Esophagus muscularis mucosa (tissue), 4 donors: ENCODE results near the gene LRMDA. TPM values are rescaled to one million over a fixed set of nuclear protein-coding genes. Genes with fewer than 3 reads are reported as not detected.

Experiments
- DNase-seq: peaks from one replicate; pipeline ENCODE4 v3.0.0-alpha.2; 2017; ENCODE audit errors: extremely low spot score
- H3K27ac ChIP-seq, 4 donors: fragments of 200-600 bp; sonication (generic); replicated peaks in 1 of 4; 1 replicate in 3 of 4; 2 replicates in 1 of 4; pipeline ENCODE4 v1.5.1; 2016 to 2019; ENCODE audit warnings: mild to moderate bottlenecking in 1 of 4
- H3K27me3 ChIP-seq, 4 donors: fragments of 200-600 bp; sonication (generic); one replicate each; pipeline versions ENCODE4 v1.5.1 to v1.6.0; 2016 to 2019
- H3K36me3 ChIP-seq, 4 donors: fragments of 200-600 bp; sonication (generic); one replicate each; pipeline ENCODE4 v1.5.1; 2016 to 2019
- H3K4me1 ChIP-seq, 4 donors: fragments of 200-600 bp; sonication (generic); one replicate each; pipeline ENCODE4 v1.5.1; 2016 to 2019
- H3K4me3 ChIP-seq, 4 donors: fragments of 200-600 bp; sonication (generic); 1 replicate in 2 of 4; 2 replicates in 2 of 4; pipeline ENCODE4 v1.5.1; 2016 to 2019; ENCODE audit warnings: mild to moderate bottlenecking in 4 of 4, moderate library complexity in 1 of 4
- H3K9me3 ChIP-seq, 4 donors: fragments of 200-600 bp; sonication (generic); 1 replicate in 3 of 4; 2 replicates in 1 of 4; pipeline ENCODE4 v1.5.1; 2016 to 2019
- EP300 ChIP-seq: sonication (generic); formaldehyde crosslinking; IDR thresholded peaks from one replicate; pipeline ENCODE4 v1.6.1; 2017; ENCODE audit warnings: antibody characterized with exemption
- POLR2A ChIP-seq: fragments of 450-650 bp; IDR thresholded peaks from one replicate; pipeline ENCODE4 v1.6.1; 2017; ENCODE audit warnings: antibody characterized with exemption, moderate library complexity, mild to moderate bottlenecking, low read depth
- POLR2AphosphoS5 ChIP-seq, 2 donors: sonication (generic); formaldehyde crosslinking; IDR thresholded peaks; one replicate each; pipeline ENCODE4 v1.6.1; 2017; ENCODE audit warnings: antibody characterized with exemption in 2 of 2
- WGBS: methylation state at CpG from one replicate; pipeline ENCODE4 v1.1.5; 2018; 5-methylcytosine and 5-hydroxymethylcytosine counted together
- intact Hi-C: fragments of 100-400 bp; cut with DNase I; formaldehyde crosslinking; loops from one replicate; pipeline ENCODE4 v1.15.1; 2023
- total RNA-seq, 4 donors: library from RNA; depleted of rRNA; stranded (reverse); fragments of >200 nt; gene quantifications; one replicate each; pipeline versions ENCODE4 v1.1.0 to v1.2.1, GENCODE V29; 2016
- TF ChIP-seq, protein P1 (sequence below), 3 experiments: fragments of 200-600 bp in 2 of 3; fragments of 450-650 bp in 1 of 3; sonication (generic) in 2 of 3; IDR thresholded peaks; one replicate each; pipeline ENCODE4 v1.5.1; 2017 to 2019; ENCODE audit warnings: antibody characterized with exemption in 3 of 3, mild to moderate bottlenecking in 2 of 3, moderate library complexity in 1 of 3

The LRMDA gene
- total RNA-seq, 4 donors from 2014 or later: 14.3 to 34.9 (median 26.5) TPM

DNA sequence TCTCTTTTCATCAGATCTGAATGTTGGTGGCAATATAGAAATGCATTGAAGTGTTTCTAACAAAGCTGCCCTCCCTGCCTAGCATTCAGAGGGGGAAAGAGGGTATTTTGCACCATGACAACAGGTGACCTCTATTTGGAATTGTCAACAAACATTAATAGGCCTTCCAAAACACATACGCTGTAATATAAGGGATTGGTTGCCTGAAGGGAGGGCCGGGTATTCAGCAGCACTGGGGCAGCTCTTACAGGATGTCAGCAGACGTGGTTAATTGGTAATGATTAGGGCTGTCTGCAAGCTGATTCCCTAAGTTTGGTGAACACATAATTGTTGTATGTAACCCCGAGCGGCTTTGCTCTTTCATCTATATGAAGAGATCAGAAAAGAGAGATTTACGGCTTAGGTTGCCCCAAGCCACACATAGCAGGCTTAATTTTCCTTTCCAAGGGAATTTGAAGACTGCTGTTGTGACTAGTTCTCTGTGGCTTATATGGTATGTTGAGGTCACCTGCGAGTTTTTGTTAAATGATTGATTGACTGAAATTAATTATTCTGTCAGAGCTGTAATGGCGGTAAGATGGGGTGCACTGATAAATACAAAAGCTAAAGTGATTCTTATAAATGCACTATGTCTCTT is 759.3 kb downstream of the LRMDA start:
- Histone ChIP-seq H3K9me3 (no peaks in the 10 kb centered on the region), H3K27ac (no peak overlapping the region), H3K4me3 (no peak overlapping the region), H3K4me1 (peaks cover 3 to 26% (median 8%) of the 10 kb centered on the region in 4 donors), H3K27me3 (no peaks in the 10 kb centered on the region), H3K36me3 (no peaks in the 10 kb centered on the region)
- WGBS: 86% methylated on average over 8 of the region's 8 CpGs
- DNase-seq: no peak
- TF ChIP-seq, protein P1, sequence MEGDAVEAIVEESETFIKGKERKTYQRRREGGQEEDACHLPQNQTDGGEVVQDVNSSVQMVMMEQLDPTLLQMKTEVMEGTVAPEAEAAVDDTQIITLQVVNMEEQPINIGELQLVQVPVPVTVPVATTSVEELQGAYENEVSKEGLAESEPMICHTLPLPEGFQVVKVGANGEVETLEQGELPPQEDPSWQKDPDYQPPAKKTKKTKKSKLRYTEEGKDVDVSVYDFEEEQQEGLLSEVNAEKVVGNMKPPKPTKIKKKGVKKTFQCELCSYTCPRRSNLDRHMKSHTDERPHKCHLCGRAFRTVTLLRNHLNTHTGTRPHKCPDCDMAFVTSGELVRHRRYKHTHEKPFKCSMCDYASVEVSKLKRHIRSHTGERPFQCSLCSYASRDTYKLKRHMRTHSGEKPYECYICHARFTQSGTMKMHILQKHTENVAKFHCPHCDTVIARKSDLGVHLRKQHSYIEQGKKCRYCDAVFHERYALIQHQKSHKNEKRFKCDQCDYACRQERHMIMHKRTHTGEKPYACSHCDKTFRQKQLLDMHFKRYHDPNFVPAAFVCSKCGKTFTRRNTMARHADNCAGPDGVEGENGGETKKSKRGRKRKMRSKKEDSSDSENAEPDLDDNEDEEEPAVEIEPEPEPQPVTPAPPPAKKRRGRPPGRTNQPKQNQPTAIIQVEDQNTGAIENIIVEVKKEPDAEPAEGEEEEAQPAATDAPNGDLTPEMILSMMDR (IDR thresholded peaks at IDR 0.05): no peak
- no peak for TF ChIP-seq POLR2A
- no peak for TF ChIP-seq POLR2AphosphoS5 (IDR thresholded peaks at IDR 0.05)
- no peak for TF ChIP-seq EP300
- intact Hi-C loops: no loop called here

DNA sequence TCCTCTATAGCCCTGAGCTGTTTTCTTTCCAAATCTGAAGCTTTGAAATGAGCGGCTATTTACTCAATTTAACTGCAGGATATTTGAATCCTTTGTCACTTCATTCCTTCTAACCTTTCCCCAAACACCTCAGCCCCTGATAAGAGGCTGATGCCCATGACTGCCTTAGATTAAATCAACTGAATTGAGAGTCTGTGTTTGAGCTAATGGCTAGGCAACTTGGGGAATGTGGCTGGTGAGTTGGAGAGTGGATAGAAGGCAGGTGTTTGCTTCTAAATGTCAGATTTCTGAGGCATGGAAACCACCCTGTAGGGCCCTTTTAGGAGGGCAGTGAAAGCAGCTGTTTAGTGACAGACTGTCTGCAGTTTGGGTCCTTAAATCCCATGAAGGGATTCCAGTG is 759.9 kb downstream of the LRMDA start:
- WGBS: 88% methylated on average over 1 of the region's 1 CpG
- H3K4me1 ChIP-seq: peaks cover 0 to 26% (median 9%) of the 10 kb centered on the region in 4 donors
- no peaks in the 10 kb centered on the region for H3K9me3 ChIP-seq
- intact Hi-C loops: no loop called here
- H3K27ac ChIP-seq: no peak overlapping the region
- DNase-seq: no peak
- no peaks in the 10 kb centered on the region for H3K27me3 ChIP-seq
- no peak overlapping the region for H3K4me3 ChIP-seq
- no peaks in the 10 kb centered on the region for H3K36me3 ChIP-seq
- TF ChIP-seq EP300 (no peak), POLR2A (no peak), POLR2AphosphoS5 (IDR thresholded peaks at IDR 0.05) (no peak)
- TF ChIP-seq, protein P1 (IDR thresholded peaks at IDR 0.05): no peak

DNA sequence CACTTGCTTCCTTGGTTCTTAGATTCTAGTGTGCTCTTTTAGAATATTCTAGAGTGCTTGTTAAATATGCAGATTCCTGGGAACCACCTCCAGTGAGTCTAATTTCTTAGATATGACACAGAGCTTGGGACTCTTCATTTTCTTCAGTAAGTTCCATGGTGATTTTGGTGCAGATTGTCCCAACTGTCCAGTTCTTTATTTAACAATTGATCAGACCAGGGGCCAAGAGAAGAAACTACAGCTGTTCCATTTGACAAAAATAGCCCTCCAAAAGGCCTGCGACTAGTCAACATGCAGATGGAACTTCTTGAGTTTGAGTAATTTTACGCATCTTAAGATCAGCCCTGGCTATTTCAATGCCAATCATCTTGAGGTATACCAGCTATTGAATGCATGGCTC is 760.7 kb downstream of the LRMDA start:
- H3K27ac ChIP-seq: no peak overlapping the region
- H3K27me3 ChIP-seq: no peaks in the 10 kb centered on the region
- H3K4me1 ChIP-seq: peaks cover 0 to 25% (median 11%) of the 10 kb centered on the region in 4 donors
- no peak overlapping the region for H3K4me3 ChIP-seq
- no peaks in the 10 kb centered on the region for H3K9me3 ChIP-seq
- no peaks in the 10 kb centered on the region for H3K36me3 ChIP-seq
- TF ChIP-seq, protein P1 (IDR thresholded peaks at IDR 0.05): no peak
- TF ChIP-seq EP300: no peak
- TF ChIP-seq POLR2AphosphoS5 (IDR thresholded peaks at IDR 0.05): no peak
- no peak for TF ChIP-seq POLR2A
- intact Hi-C loops: no loop called here
- WGBS: 97% methylated on average over 2 of the region's 2 CpGs
- no peak for DNase-seq

DNA sequence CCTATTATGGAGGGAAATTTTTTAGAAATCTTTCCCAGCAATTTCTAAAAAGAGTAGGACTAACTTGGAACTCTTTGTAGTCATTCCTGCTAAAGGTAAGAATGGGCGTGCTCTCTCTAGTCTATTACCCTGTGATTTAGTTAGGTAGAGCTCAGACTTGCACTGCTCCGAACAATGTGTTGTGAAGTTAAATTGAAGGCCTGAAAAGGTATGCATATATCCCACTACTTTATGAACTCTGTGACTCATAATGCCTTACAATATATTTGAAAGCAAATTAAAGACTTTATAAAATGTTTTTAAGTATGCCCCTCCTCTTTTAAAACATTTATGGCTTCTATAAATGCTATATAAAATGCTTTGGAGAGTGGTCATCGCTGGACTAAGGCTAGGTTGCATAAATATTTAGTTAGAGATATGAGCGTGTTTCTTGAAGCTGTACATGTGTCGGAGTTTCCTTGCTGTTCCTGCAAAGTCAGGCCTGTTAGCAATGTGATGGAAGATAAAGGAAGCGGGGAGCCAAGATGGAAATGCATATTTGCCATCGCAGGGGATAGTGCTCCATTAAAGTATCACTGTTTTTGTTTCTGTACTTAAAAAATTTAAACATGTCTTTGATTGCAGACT is 761.4 kb downstream of the LRMDA start:
- TF ChIP-seq, protein P1 (IDR thresholded peaks at IDR 0.05): no peak
- no peak for TF ChIP-seq POLR2AphosphoS5 (IDR thresholded peaks at IDR 0.05)
- TF ChIP-seq POLR2A: no peak
- TF ChIP-seq EP300: no peak
- H3K36me3 ChIP-seq: no peaks in the 10 kb centered on the region

More for the DNA sequence above, 761.4 kb downstream of the LRMDA start:
- intact Hi-C loops: no loop called here
- WGBS: 72% methylated on average over 7 of the region's 7 CpGs
- Histone ChIP-seq H3K27me3 (no peaks in the 10 kb centered on the region), H3K4me3 (no peak overlapping the region), H3K4me1 (peaks cover 0 to 24% (median 11%) of the 10 kb centered on the region in 4 donors), H3K27ac (no peak overlapping the region), H3K9me3 (no peaks in the 10 kb centered on the region)
- DNase-seq: no peak
